Endodermal cell (in vitro differentiated cells): Measurements from ENCODE around the gene ATP2B2. TPM values are rescaled to one million over a fixed set of nuclear protein-coding genes. Genes with fewer than 3 reads are reported as not detected.

ENCODE experiments used
- DNase-seq: peaks from one replicate; pipeline ENCODE4 v3.0.0-alpha.2; 2017
- H3K27ac ChIP-seq: 2 replicates; pipeline ENCODE4 v1.5.1; 2013; ENCODE audit warnings: mild to moderate bottlenecking, low read depth, low read length, moderate library complexity
- H3K27me3 ChIP-seq: 2 replicates; pipeline ENCODE4 v1.6.1; 2013; ENCODE audit warnings: mild to moderate bottlenecking, low read length, moderate library complexity; ENCODE audit not compliant: insufficient read depth, control insufficient read depth, poor library complexity, severe bottlenecking
- H3K36me3 ChIP-seq: 2 replicates; pipeline ENCODE4 v1.7.0; 2013; ENCODE audit warnings: mild to moderate bottlenecking, low read length, moderate library complexity; ENCODE audit not compliant: control insufficient read depth, insufficient read depth
- H3K4me1 ChIP-seq: one replicate; pipeline ENCODE4 v1.7.0; 2013; ENCODE audit warnings: low read length; ENCODE audit not compliant: control insufficient read depth, insufficient read depth
- H3K4me3 ChIP-seq: 2 replicates; pipeline ENCODE4 v1.5.1; 2013; ENCODE audit warnings: mild to moderate bottlenecking, low read length, moderate library complexity
- H3K9ac ChIP-seq: 2 replicates; pipeline ENCODE4 v1.6.1; 2013; ENCODE audit warnings: mild to moderate bottlenecking, low read length, moderate library complexity; ENCODE audit not compliant: poor library complexity, severe bottlenecking; ENCODE audit errors: extremely low read depth
- H3K9me3 ChIP-seq: 2 replicates; pipeline ENCODE4 v1.6.1; 2013; ENCODE audit warnings: mild to moderate bottlenecking, low read length, moderate library complexity; ENCODE audit not compliant: control insufficient read depth
- H3K27ac Mint-ChIP-seq: 2 replicates; pipeline ENCODE4 v1.8.0; 2020; ENCODE audit warnings: mixed read lengths
- H3K27me3 Mint-ChIP-seq: 2 replicates; pipeline ENCODE4 v1.8.0; 2021; ENCODE audit warnings: mild to moderate bottlenecking, mixed read lengths; ENCODE audit not compliant: insufficient read depth
- H3K36me3 Mint-ChIP-seq: 2 replicates; pipeline ENCODE4 v1.8.0; 2020; ENCODE audit warnings: low read depth, mixed read lengths
- H3K4me1 Mint-ChIP-seq: 2 replicates; pipeline ENCODE4 v1.8.0; 2020; ENCODE audit warnings: mixed read lengths
- H3K4me3 Mint-ChIP-seq: 2 replicates; pipeline ENCODE4 v1.8.0; 2020; ENCODE audit warnings: mild to moderate bottlenecking, moderate library complexity, mixed read lengths
- H3K9me3 Mint-ChIP-seq: 2 replicates; pipeline ENCODE4 v1.8.0; 2020; ENCODE audit warnings: mild to moderate bottlenecking, mixed read lengths
- CTCF ChIP-seq: fragments of 200-600 bp; sonication (generic); conservative IDR thresholded peaks from 2 replicates; pipeline ENCODE4 v1.5.0; 2021; ENCODE audit warnings: antibody characterized with exemption, mild to moderate bottlenecking
- WGBS, 2 experiments: methylation state at CpG; one replicate each; pipeline versions ENCODE4 v1.1.5 to v1.1.7; 2013; ENCODE audit warnings: missing lambda C conversion rate in 2 of 2, mixed read lengths in 1 of 2; ENCODE audit not compliant: insufficient coverage in 1 of 2, insufficient read length in 1 of 2; 5-methylcytosine and 5-hydroxymethylcytosine counted together
- total RNA-seq, 2 donors: library from RNA; stranded (reverse); fragmentation: NEBNext Ultra II Directional in 1 of 2; extraction: Animal tissue kit (Norgen Biotek cat#: 25700) in 1 of 2; gene quantifications; 2 replicates in 1 of 2; 3 replicates in 1 of 2; pipeline ENCODE4 v1.2.1, GENCODE V29; 2021

Gene ATP2B2
- total RNA-seq, 2 donors from 2014 or later, result 0.09 TPM; not detected in 1

GRCh38 chr3:10341901-10342398 is 163.4 kb downstream of the ATP2B2 start:
- Histone ChIP-seq H3K27ac (no peak overlapping the region), H3K4me1 (peaks cover 8% of the 10 kb centered on the region), H3K4me3 (no peak overlapping the region), H3K36me3 (no peaks in the 10 kb centered on the region), H3K27me3 (no peaks in the 10 kb centered on the region), H3K9ac (no peak overlapping the region), H3K9me3 (no peaks in the 10 kb centered on the region)
- no peak overlapping the region for H3K4me3 Mint-ChIP-seq
- no peak for DNase-seq
- no peaks in the 10 kb centered on the region for H3K36me3 Mint-ChIP-seq
- H3K27me3 Mint-ChIP-seq, result no peaks in the 10 kb centered on the region
- no peaks in the 10 kb centered on the region for H3K9me3 Mint-ChIP-seq
- H3K27ac Mint-ChIP-seq, result no peak overlapping the region
- WGBS, 2 experiments, result 85 to 88% methylated on average over 2 to 7 of the region's 7 CpGs
- peaks cover 14% of the 10 kb centered on the region for H3K4me1 Mint-ChIP-seq
- no peak for TF ChIP-seq CTCF

DNA sequence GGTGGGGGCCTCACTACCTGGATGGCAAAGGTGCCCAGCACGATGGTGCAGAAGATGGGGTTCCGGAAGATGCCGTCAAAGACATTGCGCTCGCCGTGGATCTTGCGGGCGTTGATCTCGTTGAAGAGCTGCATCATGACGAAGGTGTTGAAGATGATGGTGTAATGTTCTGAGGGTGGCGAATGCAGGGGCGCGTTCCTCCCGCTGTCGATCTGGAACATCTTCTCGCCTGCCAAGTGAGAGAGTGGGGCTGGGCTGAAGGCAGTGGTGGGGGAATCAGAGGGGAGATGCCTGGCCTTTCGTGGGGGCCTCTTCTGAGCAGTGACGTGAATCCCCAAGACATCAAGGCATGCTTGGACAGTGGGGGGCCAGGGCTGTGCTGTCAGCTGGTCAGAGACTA is 164.9 kb downstream of the ATP2B2 start:
- H3K27me3 ChIP-seq, result no peaks in the 10 kb centered on the region
- no peaks in the 10 kb centered on the region for H3K36me3 ChIP-seq
- DNase-seq, result no peak
- Mint-ChIP-seq H3K4me1 (peaks cover 14% of the 10 kb centered on the region), H3K27ac (no peak overlapping the region), H3K4me3 (no peak overlapping the region), H3K36me3 (no peaks in the 10 kb centered on the region), H3K9me3 (no peaks in the 10 kb centered on the region), H3K27me3 (no peaks in the 10 kb centered on the region)
- H3K9me3 ChIP-seq, result no peaks in the 10 kb centered on the region
- no peak for TF ChIP-seq CTCF
- H3K4me3 ChIP-seq, result no peak overlapping the region
- H3K27ac ChIP-seq, result no peak overlapping the region
- 94 to 98% methylated on average over 13 to 18 of the region's 18 CpGs for WGBS, 2 experiments
- H3K4me1 ChIP-seq, result peaks cover 8% of the 10 kb centered on the region
- H3K9ac ChIP-seq, result no peak overlapping the region

DNA sequence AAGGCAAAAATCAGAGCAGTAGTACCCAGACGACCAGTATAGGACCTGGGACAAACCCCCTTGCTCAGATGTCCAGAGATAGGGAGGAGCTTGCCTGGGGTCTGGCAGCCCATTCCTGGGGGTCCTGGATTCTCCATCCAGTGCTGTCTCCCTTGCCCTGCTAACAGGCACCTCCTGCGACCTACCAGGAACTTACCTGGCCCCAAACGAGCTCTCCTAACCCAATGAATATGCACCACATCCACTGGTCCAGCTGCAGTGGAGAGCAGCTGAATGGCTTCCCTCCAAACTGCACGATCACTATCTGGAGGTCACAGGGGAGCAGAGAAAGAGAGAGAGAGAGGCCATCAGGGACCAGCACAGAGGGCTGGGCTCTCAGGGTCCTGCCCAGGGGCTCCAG is 165.3 kb downstream of the ATP2B2 start:
- Histone ChIP-seq H3K4me3 (no peak overlapping the region), H3K9ac (no peak overlapping the region), H3K27ac (no peak overlapping the region), H3K27me3 (no peaks in the 10 kb centered on the region), H3K9me3 (no peaks in the 10 kb centered on the region), H3K4me1 (peaks cover 8% of the 10 kb centered on the region), H3K36me3 (no peaks in the 10 kb centered on the region)
- Mint-ChIP-seq H3K4me1 (peaks cover 14% of the 10 kb centered on the region), H3K36me3 (no peaks in the 10 kb centered on the region), H3K27me3 (no peaks in the 10 kb centered on the region), H3K9me3 (no peaks in the 10 kb centered on the region), H3K4me3 (no peak overlapping the region), H3K27ac (no peak overlapping the region)
- no peak for TF ChIP-seq CTCF
- DNase-seq, result no peak
- WGBS, 2 experiments, result 80 to 96% methylated on average over 4 of the region's 4 CpGs
